Dedifferentiated amniotic fluid mesenchymal stem cell (primary cell): ENCODE measurements around the gene CSDE1.
A peak's percentile ranks its signal among the peaks of the same experiment; 100 is the strongest.

Source experiments
- DNase-seq: peaks from one replicate; pipeline ENCODE4 v3.0.0-alpha.2; 2016; ENCODE audit errors: extremely low spot score

Gene CSDE1

GRCh38 chr1:114701931-114702330 lies 55.9 kb downstream of the CSDE1 start:
- no peak for DNase-seq

- peak; percentile 15 for DNase-seq
Measured at GRCh38 chr1:114700036-114700600, 57.7 kb downstream of the CSDE1 start.

- DNase-seq: no peak
Measured at GRCh38 chr1:114696810-114697209, 61.0 kb downstream of the CSDE1 start.

GRCh38 chr1:114695430-114696058 lies 62.2 kb downstream of the CSDE1 start, which contains the start of gene AMPD1:
Gene AMPD1 (minus strand): TSS chr1:114695546. CDS start chr1:114695471, 75 bp downstream.
- no peak for DNase-seq

- DNase-seq: no peak
Measured at GRCh38 chr1:114694540-114695310, 63.1 kb downstream of the CSDE1 start.

GRCh38 chr1:114692947-114693346 lies 64.8 kb downstream of the CSDE1 start:
- no peak for DNase-seq

- no peak for DNase-seq
Measured at GRCh38 chr1:114691061-114691460, 66.7 kb downstream of the CSDE1 start.

GRCh38 chr1:114690148-114690547 lies 67.6 kb downstream of the CSDE1 start:
- DNase-seq: no peak

GRCh38 chr1:114688526-114688925 lies 69.3 kb downstream of the CSDE1 start:
- no peak for DNase-seq

- no peak for DNase-seq
Measured at GRCh38 chr1:114685851-114686250, 71.9 kb downstream of the CSDE1 start.

GRCh38 chr1:114677691-114678090 lies 80.1 kb downstream of the CSDE1 start:
- DNase-seq: no peak

- no peak for DNase-seq
Measured at GRCh38 chr1:114676115-114676514, 81.7 kb downstream of the CSDE1 start.

- DNase-seq: no peak
Measured at GRCh38 chr1:114671939-114672275, 85.9 kb downstream of the CSDE1 start.

GRCh38 chr1:114671011-114671938 lies 86.5 kb downstream of the CSDE1 start:
- DNase-seq: peak; percentile 35

- peak; percentile 88 for DNase-seq
Measured at GRCh38 chr1:114670083-114671010, 87.4 kb downstream of the CSDE1 start.

- peak; percentile 22 for DNase-seq
Measured at GRCh38 chr1:114669562-114670082, 88.2 kb downstream of the CSDE1 start, which contains the start of gene DENND2C. Gene DENND2C (minus strand): TSS chr1:114670049. CDS start chr1:114625984, 44,065 bp downstream.

- peak; percentile 16 for DNase-seq
Measured at GRCh38 chr1:114668784-114669561, 88.8 kb downstream of the CSDE1 start.

- DNase-seq: no peak
Measured at GRCh38 chr1:114668373-114668772, 89.4 kb downstream of the CSDE1 start.

- DNase-seq: no peak
Measured at GRCh38 chr1:114666954-114667353, 90.8 kb downstream of the CSDE1 start.
